Endothelial cell of umbilical vein (primary cell): ENCODE results near the gene ITGA5.

Experiments
- EZH2 ChIP-seq: IDR thresholded peaks from 2 replicates; pipeline ENCODE4 v1.6.1; 2012; ENCODE audit warnings: borderline replicate concordance, low read depth, mild to moderate bottlenecking, moderate library complexity, low read length, inconsistent platforms; ENCODE audit not compliant: severe bottlenecking
- FOS ChIP-seq: IDR thresholded peaks from 2 replicates; pipeline ENCODE4 v1.6.1; 2011; ENCODE audit warnings: mild to moderate bottlenecking, low read length, moderate library complexity, borderline replicate concordance; ENCODE audit not compliant: insufficient read depth
- GATA2 ChIP-seq: IDR thresholded peaks from 2 replicates; pipeline ENCODE4 v1.7.0; 2011; ENCODE audit warnings: low read depth, mild to moderate bottlenecking, moderate library complexity, mixed read lengths, low read length; ENCODE audit not compliant: insufficient read length, insufficient read depth
- JUN ChIP-seq: IDR thresholded peaks from 2 replicates; pipeline ENCODE4 v1.6.1; 2011; ENCODE audit warnings: borderline replicate concordance, low read depth; ENCODE audit not compliant: insufficient read length, insufficient read depth
- POLR2A ChIP-seq: IDR thresholded peaks from 2 replicates; pipeline ENCODE4 v1.6.1; 2012; ENCODE audit warnings: low read depth, mild to moderate bottlenecking, control low read depth, low read length
- POLR2AphosphoS5 ChIP-seq: IDR thresholded peaks from 2 replicates; pipeline ENCODE4 v1.6.1; 2012; ENCODE audit warnings: low read depth, mild to moderate bottlenecking, control low read depth, low read length, moderate library complexity; ENCODE audit not compliant: insufficient read depth
- TF ChIP-seq, protein P1 (sequence below), 2 donors: IDR thresholded peaks; 1 replicate in 1 of 2; 2 replicates in 1 of 2; pipeline ENCODE4 v1.5.1; 2011; ENCODE audit warnings: low read length in 2 of 2, mild to moderate bottlenecking in 2 of 2, moderate library complexity in 2 of 2, control low read depth in 1 of 2, inconsistent platforms in 1 of 2, low read depth in 1 of 2; ENCODE audit not compliant: insufficient read depth in 1 of 2; ENCODE audit errors: extremely low read depth in 1 of 2
- TF ChIP-seq, protein P2 (sequence below): IDR thresholded peaks from 2 replicates; pipeline ENCODE4 v1.6.1; 2011; ENCODE audit not compliant: insufficient read depth, insufficient read length

DNA sequence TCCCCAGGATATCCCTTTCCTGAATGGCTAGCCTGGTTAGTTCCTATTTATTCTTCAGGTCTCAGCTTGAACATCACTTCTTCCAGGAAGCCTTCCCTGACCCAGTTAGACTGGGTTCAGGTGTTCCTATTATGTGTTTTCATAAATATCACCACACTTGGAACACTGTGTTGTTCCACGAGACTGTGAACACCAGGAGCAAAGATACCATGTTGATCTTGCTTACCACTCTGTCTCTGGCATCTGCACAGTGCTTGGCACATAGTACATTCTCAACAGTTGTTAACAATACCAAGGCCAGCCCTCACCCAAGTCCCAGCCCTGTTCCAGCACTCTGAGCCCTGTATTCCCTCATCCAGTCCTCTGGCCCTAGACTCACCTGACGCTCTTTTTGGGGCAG is 20.8 kb downstream of the ITGA5 start:
- TF ChIP-seq, protein P1, sequence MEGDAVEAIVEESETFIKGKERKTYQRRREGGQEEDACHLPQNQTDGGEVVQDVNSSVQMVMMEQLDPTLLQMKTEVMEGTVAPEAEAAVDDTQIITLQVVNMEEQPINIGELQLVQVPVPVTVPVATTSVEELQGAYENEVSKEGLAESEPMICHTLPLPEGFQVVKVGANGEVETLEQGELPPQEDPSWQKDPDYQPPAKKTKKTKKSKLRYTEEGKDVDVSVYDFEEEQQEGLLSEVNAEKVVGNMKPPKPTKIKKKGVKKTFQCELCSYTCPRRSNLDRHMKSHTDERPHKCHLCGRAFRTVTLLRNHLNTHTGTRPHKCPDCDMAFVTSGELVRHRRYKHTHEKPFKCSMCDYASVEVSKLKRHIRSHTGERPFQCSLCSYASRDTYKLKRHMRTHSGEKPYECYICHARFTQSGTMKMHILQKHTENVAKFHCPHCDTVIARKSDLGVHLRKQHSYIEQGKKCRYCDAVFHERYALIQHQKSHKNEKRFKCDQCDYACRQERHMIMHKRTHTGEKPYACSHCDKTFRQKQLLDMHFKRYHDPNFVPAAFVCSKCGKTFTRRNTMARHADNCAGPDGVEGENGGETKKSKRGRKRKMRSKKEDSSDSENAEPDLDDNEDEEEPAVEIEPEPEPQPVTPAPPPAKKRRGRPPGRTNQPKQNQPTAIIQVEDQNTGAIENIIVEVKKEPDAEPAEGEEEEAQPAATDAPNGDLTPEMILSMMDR (IDR thresholded peaks at IDR 0.05; ENCODE audit: extremely low read depth in 1 of 2, insufficient read depth in 1 of 2, low read depth in 1 of 2, low read length in 2 of 2) = no peak
- TF ChIP-seq, protein P2, sequence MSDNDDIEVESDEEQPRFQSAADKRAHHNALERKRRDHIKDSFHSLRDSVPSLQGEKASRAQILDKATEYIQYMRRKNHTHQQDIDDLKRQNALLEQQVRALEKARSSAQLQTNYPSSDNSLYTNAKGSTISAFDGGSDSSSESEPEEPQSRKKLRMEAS = no peak
- TF ChIP-seq POLR2AphosphoS5 (peak; percentile 6), FOS (no peak), EZH2 (no peak), GATA2 (no peak), POLR2A (no peak), JUN (no peak)
